GM12878 (cell line): ENCODE measurements around the gene STK40. TPM values are rescaled to one million over a fixed set of nuclear protein-coding genes. Genes with fewer than 3 reads are reported as not detected.

Experiments
- ATAC-seq: fragments of 200-7000 bp; cut with Tn5 transposase; 3 replicates; pipeline ENCODE4 v1.9.1; 2020; ENCODE audit warnings: mild to moderate bottlenecking, moderate library complexity
- BruUV-seq: library from RNA; stranded (reverse); fragments of 400-500 nt; replicated peaks from 2 replicates; lab custom pipeline; 2021; lab: Mats Ljungman, UMichigan
- CTCF ChIA-PET: fragments of 300-600 bp; sonication (Branson Sonifier 250); formaldehyde crosslinking; extraction: SDS; loops from one replicate; lab custom pipeline; 2021; ENCODE audit warnings: inconsistent platforms; lab: Yijun Ruan, JAX
- POLR2A ChIA-PET: fragments of 350-600 bp; formaldehyde crosslinking; extraction: SDS; loops from one replicate; lab custom pipeline; 2021; ENCODE audit warnings: inconsistent platforms; lab: Charles Lee
- RAD21 ChIA-PET: fragments of 300-600 bp; sonication (Branson Sonifier 250); formaldehyde crosslinking; loops from one replicate; lab custom pipeline; 2023; ENCODE audit warnings: antibody characterized with exemption; ENCODE audit not compliant: unreplicated experiment; lab: Charles Lee
- SMC1A ChIA-PET: fragments of 300-600 bp; sonication (Branson Sonifier 250); formaldehyde crosslinking; loops from one replicate; lab custom pipeline; 2023; ENCODE audit not compliant: unreplicated experiment, uncharacterized antibody; lab: Charles Lee
- DNase-seq: peaks from one replicate; pipeline ENCODE4 v3.0.0-alpha.2; 2011; ENCODE audit warnings: low read depth, low spot score
- FAIRE-seq: peaks from 3 replicates; lab custom pipeline; 2011; peaks lifted over from hg19 to GRCh38; lab: Jason Lieb, UNC
- H2AFZ ChIP-seq: 2 replicates; pipeline ENCODE4 v1.6.0; 2011; ENCODE audit warnings: low read depth, low read length, control low read depth; ENCODE audit not compliant: control insufficient read depth
- H3K27ac ChIP-seq: 2 replicates; pipeline ENCODE4 v1.5.1; 2011; ENCODE audit warnings: control low read depth; ENCODE audit not compliant: control insufficient read depth, insufficient read depth
- H3K27me3 ChIP-seq, 2 experiments: replicated peaks in 1 of 2; 2 replicates each; pipeline versions ENCODE4 v1.6.0 to v1.6.1; 2011; ENCODE audit warnings: low read length in 1 of 2; ENCODE audit not compliant: control insufficient read depth in 2 of 2, insufficient read depth in 2 of 2
- H3K36me3 ChIP-seq, 2 experiments: 2 replicates each; pipeline ENCODE4 v1.5.1; 2011; ENCODE audit warnings: low read length in 1 of 2; ENCODE audit not compliant: control insufficient read depth in 2 of 2, insufficient read depth in 2 of 2
- H3K4me1 ChIP-seq: 2 replicates; pipeline ENCODE4 v1.6.1; 2011; ENCODE audit warnings: mild to moderate bottlenecking, low read length, moderate library complexity, mixed read lengths; ENCODE audit not compliant: control insufficient read depth, insufficient read depth
- H3K4me2 ChIP-seq: 2 replicates; pipeline ENCODE4 v1.6.0; 2011; ENCODE audit warnings: control low read depth; ENCODE audit not compliant: control insufficient read depth, insufficient read depth
- H3K4me3 ChIP-seq: fragments of 200-600 bp; sonication (generic); 2 replicates; pipeline ENCODE4 v1.5.1; 2016
- H3K79me2 ChIP-seq: 2 replicates; pipeline ENCODE4 v1.6.0; 2011; ENCODE audit warnings: low read length; ENCODE audit not compliant: control insufficient read depth, insufficient read depth
- H3K9ac ChIP-seq: 2 replicates; pipeline ENCODE4 v1.8.0; 2011; ENCODE audit warnings: low read length, control low read depth, mixed read lengths; ENCODE audit not compliant: control insufficient read depth, insufficient read depth
- H3K9me3 ChIP-seq: replicated peaks from 3 replicates; pipeline ENCODE4 v1.5.1; 2011; ENCODE audit warnings: mild to moderate bottlenecking, low read length; ENCODE audit not compliant: control insufficient read depth, insufficient read depth
- H4K20me1 ChIP-seq: 2 replicates; pipeline ENCODE4 v1.6.0; 2011; ENCODE audit not compliant: control insufficient read depth, insufficient read depth
- ATF2 ChIP-seq: IDR thresholded peaks from 2 replicates; pipeline ENCODE4 v1.6.1; 2012; ENCODE audit warnings: low read length, inconsistent platforms
- CEBPB ChIP-seq, 2 experiments: fragments of 150-350 bp in 1 of 2; IDR thresholded peaks; 2 replicates each; pipeline ENCODE4 v1.6.1; 2012 to 2014; ENCODE audit warnings: low read depth in 2 of 2, low read length in 2 of 2, borderline replicate concordance in 1 of 2, inconsistent platforms in 1 of 2
- CHD1 ChIP-seq: IDR thresholded peaks from 2 replicates; pipeline ENCODE4 v1.6.1; 2012; ENCODE audit warnings: low read depth, low read length, improper control_type of control experiment
- EGR1 ChIP-seq, 2 experiments: IDR thresholded peaks; 1 replicate in 1 of 2; 2 replicates in 1 of 2; pipeline ENCODE4 v1.6.1; 2011 to 2012; ENCODE audit warnings: low read depth in 2 of 2, low read length in 2 of 2, borderline replicate concordance in 1 of 2, mild to moderate bottlenecking in 1 of 2, moderate library complexity in 1 of 2
- ESRRA ChIP-seq: IDR thresholded peaks from 2 replicates; pipeline ENCODE4 v1.6.1; 2012; ENCODE audit warnings: mild to moderate bottlenecking, low read length, improper control_type of control experiment
- GABPA ChIP-seq: IDR thresholded peaks from 2 replicates; pipeline ENCODE4 v1.6.1; 2014; ENCODE audit warnings: antibody characterized with exemption, low read depth, mild to moderate bottlenecking, inconsistent platforms
- NFIC ChIP-seq: IDR thresholded peaks from 2 replicates; pipeline ENCODE4 v1.6.1; 2012; ENCODE audit warnings: low read depth, mild to moderate bottlenecking, inconsistent platforms, low read length, moderate library complexity
- NR2F1 ChIP-seq: fragments of 450-650 bp; conservative IDR thresholded peaks from 2 replicates; pipeline ENCODE4 v1.6.1; 2017; ENCODE audit warnings: mild to moderate bottlenecking
- RBBP5 ChIP-seq: fragments of 200-600 bp; sonication (generic); conservative IDR thresholded peaks from 2 replicates; pipeline ENCODE4 v1.6.1; 2016
- REST ChIP-seq: IDR thresholded peaks from 2 replicates; pipeline ENCODE4 v1.6.1; 2012; ENCODE audit warnings: mild to moderate bottlenecking, low read depth, low read length
- SMARCA5 ChIP-seq: fragments of 450-650 bp; IDR thresholded peaks from 2 replicates; pipeline ENCODE4 v1.6.1; 2017; ENCODE audit warnings: mild to moderate bottlenecking
- TBL1XR1 ChIP-seq: IDR thresholded peaks from 2 replicates; pipeline ENCODE4 v1.6.1; 2012; ENCODE audit warnings: low read depth, low read length, improper control_type of control experiment
- TCF7 ChIP-seq: IDR thresholded peaks from 2 replicates; pipeline ENCODE4 v1.6.1; 2014; ENCODE audit warnings: antibody characterized with exemption, borderline replicate concordance
- USF1 ChIP-seq: IDR thresholded peaks from 2 replicates; pipeline ENCODE4 v1.6.1; 2011; ENCODE audit warnings: borderline replicate concordance, low read depth, mild to moderate bottlenecking, moderate library complexity, mixed read lengths, low read length; ENCODE audit not compliant: insufficient read depth; ENCODE audit errors: extremely low read length
- YY1 ChIP-seq: IDR thresholded peaks from 2 replicates; pipeline ENCODE4 v1.6.1; 2011; ENCODE audit warnings: low read depth, mild to moderate bottlenecking, low read length
- ZNF24 ChIP-seq: fragments of 450-650 bp; IDR thresholded peaks from 2 replicates; pipeline ENCODE4 v1.6.1; 2017; ENCODE audit warnings: antibody characterized with exemption, mild to moderate bottlenecking
- ZNF622 ChIP-seq: fragments of 450-650 bp; IDR thresholded peaks from 2 replicates; pipeline ENCODE4 v1.6.1; 2017; ENCODE audit warnings: mild to moderate bottlenecking, inconsistent platforms
- WGBS: methylation state at CpG from one replicate; pipeline ENCODE4 v1.1.6; 2016; ENCODE audit warnings: low lambda C conversion rate; ENCODE audit not compliant: insufficient replicate concordance, insufficient coverage; ENCODE audit errors: missing lambda C conversion rate; 5-methylcytosine and 5-hydroxymethylcytosine counted together
- in situ Hi-C: fragments of 300-500 bp; cut with MboI; formaldehyde crosslinking; loops from 9 replicates; pipeline ENCODE4 v1.14.3; 2018; ENCODE audit warnings: mixed read lengths
- intact Hi-C: fragments of 100-400 bp; cut with micrococcal nuclease; formaldehyde crosslinking; loops from one replicate; pipeline ENCODE4 v1.14.2; 2022; ENCODE audit not compliant: unreplicated experiment
- polyA plus RNA-seq, 11 experiments: library from polyadenylated mRNA; depleted of rRNA in 4 of 11; unstranded in 6 of 11; stranded (reverse) in 5 of 11; fragments of >200 nt; fragmentation: Nextera tagmentation in 4 of 11; fragmentation: Illumina TruSeq in 1 of 11; extraction: Ambion mirVana in 4 of 11; extraction: Trizol in 1 of 11; gene quantifications; 1 replicate in 1 of 11; 2 replicates in 10 of 11; pipeline versions ENCODE4 v1.2.1 to v1.2.3, GENCODE V29; 2011 to 2016; ENCODE audit warnings: inconsistent platforms in 2 of 11, missing spikeins in 2 of 11, low read depth in 1 of 11
- total RNA-seq, 4 experiments: library from RNA; depleted of rRNA in 3 of 4; stranded (reverse); fragments of >200 nt in 3 of 4; fragmentation: Illumina TruSeq in 1 of 4; extraction: Trizol in 1 of 4; gene quantifications; 2 replicates each; pipeline versions ENCODE4 v1.2.1 to v1.2.3, GENCODE V29; 2013 to 2021

STK40 gene
- total and polyA plus RNA-seq, 10 of the 15 experiments (the other 5 are each of a cell fraction or from before 2014, with no cell fraction given) = 0.27 to 51.0 (median 29.5) TPM

DNA sequence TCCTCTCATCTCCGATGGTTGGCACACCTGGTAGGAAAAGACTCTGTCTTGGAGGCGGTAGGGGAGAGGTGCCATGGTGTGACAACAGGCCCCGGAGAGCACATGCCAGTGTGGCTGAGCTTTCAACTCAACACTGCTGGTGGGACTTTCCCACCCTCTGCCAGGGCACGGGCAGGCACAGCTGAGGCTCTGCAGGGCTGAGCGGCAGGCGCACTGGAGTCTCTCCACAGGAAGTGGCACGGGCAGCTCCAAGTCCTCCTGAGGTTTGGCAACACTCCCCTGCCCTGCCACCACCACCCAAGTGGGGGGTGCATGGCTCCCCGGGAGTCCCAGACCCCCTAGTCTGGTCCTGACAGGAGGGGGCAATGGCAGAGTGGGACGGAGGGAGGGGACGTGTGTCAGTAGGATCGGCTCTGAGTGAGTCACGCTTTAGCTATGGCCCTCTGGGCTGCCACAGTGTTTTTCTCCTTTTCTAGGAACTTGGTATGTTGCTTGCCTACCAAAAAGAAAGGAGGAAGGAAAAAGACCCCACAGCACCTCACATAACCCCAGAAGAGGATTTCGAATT is 35.0 kb downstream of the STK40 start (continued):
- TF ChIP-seq TBL1XR1 = no peak

- no peaks in the 10 kb centered on the region; the same call in 1 of the 2 replicates for H3K79me2 ChIP-seq
- ChIA-PET RAD21 (interaction anchor here (1.5 to 2.9 kb wide), 4 partner anchors 19 to 70 kb away, joined by 3 to 17 read pairs (median 10); partner anchors contain the start of gene STK40), SMC1A (interaction anchor here (1.0 to 3.6 kb wide), 7 partner anchors 10 to 72 kb away, joined by 4 to 24 read pairs (median 6); partner anchors contain the start of gene LSM10), CTCF (interaction anchor here (0.5 to 13.5 kb wide), 8 partner anchors 17 to 510 kb away, joined by 3 to 157 read pairs (median 4); partner anchors contain the start of gene STK40), POLR2A (interaction anchor here (0.5 to 2.6 kb wide), 9 partner anchors 17 to 126 kb away, joined by 3 to 15 read pairs (median 4); no protein-coding TSS in a partner anchor)
- no peaks in the 10 kb centered on the region for H3K27me3 ChIP-seq
- WGBS = 94% methylated on average over 16 of the region's 16 CpGs
- intact Hi-C loops = loop anchor here (2.0 kb wide), 1 partner anchor 19 kb away; no protein-coding TSS in a partner anchor
- peak overlapping the region; percentile 28; the same call in 1 of the 2 replicates for H3K9ac ChIP-seq
- BruUV-seq = no TSS peak
- peaks cover 37% of the 10 kb centered on the region for H3K4me1 ChIP-seq
- H4K20me1 ChIP-seq = no peaks in the 10 kb centered on the region
- H2AFZ ChIP-seq = no peak overlapping the region
- H3K9me3 ChIP-seq = no peaks in the 10 kb centered on the region
- peaks cover 18 to 22% of the 10 kb centered on the region in 2 experiments; a peak in 3 of 4 replicates for H3K36me3 ChIP-seq
- ATAC-seq = no peak; the same call in 2 of the 3 replicates
- H3K4me2 ChIP-seq = peak overlapping the region; percentile 71
- in situ Hi-C loops = loop anchor here (5.0 kb wide), 1 partner anchor 72 kb away; no protein-coding TSS in a partner anchor
- H3K27ac ChIP-seq = peak overlapping the region; percentile 79
- no peak for FAIRE-seq
- no peak for DNase-seq
- no peak overlapping the region for H3K4me3 ChIP-seq
- TF ChIP-seq CHD1 (no peak), SMARCA5 (no peak), ZNF24 (no peak), CEBPB (IDR thresholded peaks at IDR 0.05; ENCODE audit: borderline replicate concordance in 1 of 2, low read depth in 2 of 2, low read length in 2 of 2) (no peak), RBBP5 (no peak), YY1 (no peak), NR2F1 (no peak), ESRRA (no peak), GABPA (no peak), TCF7 (no peak), USF1 (no peak), EGR1 (IDR thresholded peaks at IDR 0.05; ENCODE audit: borderline replicate concordance in 1 of 2, low read depth in 2 of 2, low read length in 2 of 2) (no peak), ZNF622 (no peak), REST (no peak), ATF2 (no peak), NFIC (no peak)
These were observed 35.9 kb downstream of the STK40 start for GRCh38 chr1:36349839-36350238.
